Right cardiac atrium (tissue), 5 donors: ENCODE measurements around the gene MED27. TPM values are rescaled to one million over a fixed set of nuclear protein-coding genes. Genes with fewer than 3 reads are reported as not detected.

Experiments used
- ATAC-seq, 2 donors: fragments of 200-7000 bp; cut with Tn5 transposase; one replicate each; pipeline versions ENCODE4 v1.8.0 to v1.9.1; 2020; ENCODE audit warnings: moderate library complexity in 2 of 2, mild to moderate bottlenecking in 1 of 2
- DNase-seq, 3 donors: peaks; one replicate each; pipeline ENCODE4 v3.0.0-alpha.2; 2020
- H3K27ac ChIP-seq: one replicate; pipeline ENCODE4 v1.5.1; 2013; ENCODE audit warnings: mild to moderate bottlenecking, low read length, control low read depth, moderate library complexity
- H3K27me3 ChIP-seq: one replicate; pipeline ENCODE4 v1.6.1; 2013; ENCODE audit not compliant: control insufficient read depth, insufficient read depth
- H3K4me1 ChIP-seq: one replicate; pipeline ENCODE4 v1.6.1; 2013; ENCODE audit warnings: low read length; ENCODE audit not compliant: control insufficient read depth, insufficient read depth
- H3K4me3 ChIP-seq: one replicate; pipeline ENCODE4 v1.5.1; 2013; ENCODE audit warnings: low read length, control low read depth
- H3K9me3 ChIP-seq: one replicate; pipeline ENCODE4 v1.6.1; 2013; ENCODE audit warnings: low read length; ENCODE audit not compliant: control insufficient read depth
- WGBS: extraction: QIAGEN DNeasy Blood & Tissue Kit; methylation state at CpG from one replicate; pipeline ENCODE4 v1.1.7; 2013; 5-methylcytosine and 5-hydroxymethylcytosine counted together
- intact Hi-C, 4 donors: fragments of 100-400 bp; cut with DNase I; formaldehyde crosslinking; loops; one replicate each; pipeline versions ENCODE4 v1.11.0 to v1.14.0; 2022 to 2023
- polyA plus RNA-seq: library from polyadenylated mRNA; stranded (reverse); fragments of 200-250 nt; gene quantifications from one replicate; pipeline ENCODE4 v1.2.3, GENCODE V29; 2013
- total RNA-seq, 4 donors: library from RNA; stranded (reverse); fragmentation: NEBNext Ultra II Directional; extraction: Animal tissue kit (Norgen Biotek cat#: 25700); gene quantifications; one replicate each; pipeline ENCODE4 v1.2.1, GENCODE V29; 2021
- donor health status: healthy with polysubstance abuse.
- donor health status: DM: no; HTN: yes; CAD: no.
- donor health status: DM: no; HTN: no; CAD: no.
- donor health status: DM: no; HTN: yes; CAD: no; lungs with severe emphysema.
- donor health status: DM: yes; HTN: yes; CAD: no.

MED27 gene
- total and polyA plus RNA-seq, 5 donors = 19.9 to 22.7 (median 21.2) TPM

DNA sequence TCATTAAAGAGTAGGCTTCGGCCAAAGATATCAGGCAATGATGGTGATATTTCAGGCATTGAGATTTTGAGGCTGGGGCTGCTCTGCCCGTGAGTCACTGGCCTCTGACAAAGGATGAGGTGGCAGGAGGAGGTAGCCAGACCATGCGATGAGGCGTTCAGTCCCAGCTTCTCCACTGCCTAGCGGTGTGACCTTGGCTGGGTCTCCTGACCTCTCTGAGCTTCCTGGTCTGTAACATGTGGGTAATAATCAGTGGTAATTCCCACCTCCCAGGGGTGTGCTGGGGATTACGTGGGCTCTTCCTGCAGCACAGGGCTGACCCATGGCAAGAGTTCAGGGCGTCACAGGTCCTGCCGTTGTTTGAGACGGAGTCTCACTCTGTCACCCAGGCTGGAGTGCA, 266.6 kb downstream of the MED27 start:
- H3K4me1 ChIP-seq = no peaks in the 10 kb centered on the region
- H3K27me3 ChIP-seq = no peaks in the 10 kb centered on the region
- no peak overlapping the region for H3K27ac ChIP-seq
- ATAC-seq (no peak), DNase-seq (no peak)
- H3K4me3 ChIP-seq = no peak overlapping the region
- intact Hi-C loops = no loop called here
- H3K9me3 ChIP-seq = no peaks in the 10 kb centered on the region
- WGBS = 71% methylated on average over 9 of the region's 9 CpGs

DNA sequence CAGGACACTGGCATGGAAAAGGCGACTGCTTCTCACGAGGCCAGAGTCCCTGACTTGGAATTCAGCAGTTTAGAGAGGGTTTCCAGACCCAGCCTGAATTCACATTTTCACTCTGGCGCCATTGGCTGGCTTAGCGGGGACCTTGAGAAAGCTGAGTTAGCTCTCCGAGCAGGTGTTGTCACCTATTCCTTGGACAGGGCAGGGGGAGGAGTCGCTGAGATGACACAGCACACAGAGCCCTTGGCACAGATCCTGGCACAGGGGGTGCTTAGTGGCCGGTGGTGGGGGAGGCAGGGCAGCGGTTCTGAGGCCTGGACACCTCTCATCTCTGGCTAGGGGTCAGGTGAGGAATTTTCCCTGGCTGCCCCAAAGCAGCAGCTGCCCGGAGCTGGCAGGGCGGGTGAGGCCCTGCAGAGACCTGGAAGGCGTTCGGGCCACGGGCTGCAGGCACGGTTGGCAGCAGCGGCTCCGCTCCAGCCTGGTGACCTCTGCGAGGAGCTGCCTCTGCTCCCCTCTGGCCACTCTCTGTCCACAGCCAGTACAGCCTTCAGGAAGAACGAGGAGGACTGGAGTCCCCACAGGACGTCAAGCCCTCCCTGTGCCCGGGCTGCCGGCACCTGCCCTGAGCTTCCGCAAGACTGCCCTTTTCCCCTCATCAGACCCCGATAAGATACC, 267.4 kb downstream of the MED27 start:
- WGBS = 83% methylated on average over 23 of the region's 23 CpGs
- DNase-seq = no peak
- Histone ChIP-seq H3K27ac (no peak overlapping the region), H3K4me3 (no peak overlapping the region), H3K4me1 (no peaks in the 10 kb centered on the region), H3K27me3 (no peaks in the 10 kb centered on the region), H3K9me3 (no peaks in the 10 kb centered on the region)
- no peak for ATAC-seq
- intact Hi-C loops = no loop called here

- intact Hi-C loops = no loop called here
- ATAC-seq (no peak), DNase-seq (no peak)
- no peak overlapping the region for H3K4me3 ChIP-seq
- H3K27ac ChIP-seq = no peak overlapping the region
- WGBS = 71% methylated on average over 11 of the region's 11 CpGs
- no peaks in the 10 kb centered on the region for H3K9me3 ChIP-seq
- H3K27me3 ChIP-seq = no peaks in the 10 kb centered on the region
- no peaks in the 10 kb centered on the region for H3K4me1 ChIP-seq
Measured at GRCh38 chr9:131811405-131811804, 268.3 kb downstream of the MED27 start.

- DNase-seq (no peak), ATAC-seq (no peak)
- no peak overlapping the region for H3K27ac ChIP-seq
- H3K27me3 ChIP-seq = no peaks in the 10 kb centered on the region
- H3K9me3 ChIP-seq = no peaks in the 10 kb centered on the region
- intact Hi-C loops = no loop called here
- no peak overlapping the region for H3K4me3 ChIP-seq
- no peaks in the 10 kb centered on the region for H3K4me1 ChIP-seq
- WGBS = 70% methylated on average over 23 of the region's 23 CpGs
Measured at GRCh38 chr9:131810351-131811170, 269.1 kb downstream of the MED27 start.

Other genes starting within 250 kb of the MED27 start
- gene NTNG2, start 82.2 kb upstream of the MED27 start, total RNA-seq = 10 to 100 TPM; 14.4 to 27.4 (median 15.2) TPM
- gene NTNG2, start 82.2 kb upstream of the MED27 start, polyA plus RNA-seq = 8.6 TPM